CD4-positive, alpha-beta T cell (primary cell): ENCODE data around the gene LMO2. TPM values are rescaled to one million over a fixed set of nuclear protein-coding genes. Genes with fewer than 3 reads are reported as not detected.

ENCODE experiments used
- ATAC-seq: fragments of 200-7000 bp; cut with Tn5 transposase; one replicate; pipeline ENCODE4 v1.10.0; 2022; ENCODE audit warnings: mild to moderate bottlenecking; ENCODE audit not compliant: poor library complexity
- CTCF ChIA-PET: fragments of 350-600 bp; sonication (Branson Sonifier 250); formaldehyde crosslinking; loops from one replicate; lab custom pipeline; 2021; ENCODE audit warnings: antibody characterized with exemption, inconsistent platforms; lab: Charles Lee
- POLR2A ChIA-PET: fragments of 350-600 bp; sonication (Branson Sonifier 250); formaldehyde crosslinking; loops from one replicate; lab custom pipeline; 2021; ENCODE audit warnings: antibody characterized with exemption, inconsistent platforms; lab: Charles Lee
- DNase-seq, 14 experiments: peaks; one replicate each; pipeline ENCODE4 v3.0.0-alpha.2; 2013 to 2020; ENCODE audit warnings: mixed read lengths in 2 of 14
- H3K27ac ChIP-seq, 2 donors: one replicate each; pipeline versions ENCODE4 v1.5.1 to v1.7.0; 2013; ENCODE audit warnings: low read length in 2 of 2, low read depth in 1 of 2, mild to moderate bottlenecking in 1 of 2
- H3K27me3 ChIP-seq, 2 experiments: 1 replicate in 1 of 2; 2 replicates in 1 of 2; pipeline versions ENCODE4 v1.6.1 to v1.7.0; 2013; ENCODE audit warnings: low read length in 2 of 2, control low read depth in 1 of 2, mild to moderate bottlenecking in 1 of 2, moderate library complexity in 1 of 2; ENCODE audit not compliant: insufficient read depth in 2 of 2, control insufficient read depth in 1 of 2
- H3K36me3 ChIP-seq: one replicate; pipeline ENCODE4 v1.6.1; 2013; ENCODE audit warnings: low read length, control low read depth; ENCODE audit not compliant: insufficient read depth
- H3K4me1 ChIP-seq: one replicate; pipeline ENCODE4 v1.6.1; 2013; ENCODE audit warnings: low read length, control low read depth; ENCODE audit not compliant: insufficient read depth
- H3K4me3 ChIP-seq: one replicate; pipeline ENCODE4 v1.5.1; 2013; ENCODE audit warnings: mild to moderate bottlenecking, low read length, moderate library complexity
- H3K9me3 ChIP-seq, 2 experiments: 1 replicate in 1 of 2; 2 replicates in 1 of 2; pipeline versions ENCODE4 v1.6.1 to v1.7.0; 2013; ENCODE audit warnings: low read length in 2 of 2, mild to moderate bottlenecking in 2 of 2, control low read depth in 1 of 2, moderate library complexity in 1 of 2; ENCODE audit not compliant: control insufficient read depth in 1 of 2, insufficient read depth in 1 of 2
- H3K27ac Mint-ChIP-seq: one replicate; pipeline ENCODE4 v1.8.0; 2020; ENCODE audit warnings: mixed read lengths
- H3K27me3 Mint-ChIP-seq: one replicate; pipeline ENCODE4 v1.8.0; 2021; ENCODE audit warnings: mixed read lengths
- H3K36me3 Mint-ChIP-seq: one replicate; pipeline ENCODE4 v1.8.0; 2021; ENCODE audit warnings: low read depth, mixed read lengths
- H3K4me1 Mint-ChIP-seq: one replicate; pipeline ENCODE4 v1.8.0; 2021; ENCODE audit warnings: low read depth, mixed read lengths
- H3K4me3 Mint-ChIP-seq: one replicate; pipeline ENCODE4 v1.8.0; 2020; ENCODE audit warnings: mild to moderate bottlenecking, mixed read lengths
- H3K9me3 Mint-ChIP-seq: one replicate; pipeline ENCODE4 v1.8.0; 2020; ENCODE audit warnings: mixed read lengths
- intact Hi-C, 2 experiments: fragments of 100-400 bp; cut with DNase I in 1 of 2; cut with micrococcal nuclease in 1 of 2; formaldehyde crosslinking; loops; one replicate each; pipeline versions ENCODE4 v1.15.1 to v1.9.0; 2023 to 2025; cut with DNase I, micrococcal nuclease
- total RNA-seq, 174 experiments: library from RNA in 2 of 174; stranded (reverse) in 2 of 174; gene quantifications; one replicate each; pipeline ENCODE4 v1.2.3 and lab custom pipeline; 2021 to 2026
- TF ChIP-seq, protein P1 (sequence below): fragments of 200-600 bp; IDR thresholded peaks from one replicate; pipeline ENCODE4 v1.8.0; 2022; ENCODE audit warnings: antibody characterized with exemption, mild to moderate bottlenecking

LMO2 gene
- total RNA-seq, 2 experiments from 2014 or later: 0.61 to 0.80 TPM

DNA sequence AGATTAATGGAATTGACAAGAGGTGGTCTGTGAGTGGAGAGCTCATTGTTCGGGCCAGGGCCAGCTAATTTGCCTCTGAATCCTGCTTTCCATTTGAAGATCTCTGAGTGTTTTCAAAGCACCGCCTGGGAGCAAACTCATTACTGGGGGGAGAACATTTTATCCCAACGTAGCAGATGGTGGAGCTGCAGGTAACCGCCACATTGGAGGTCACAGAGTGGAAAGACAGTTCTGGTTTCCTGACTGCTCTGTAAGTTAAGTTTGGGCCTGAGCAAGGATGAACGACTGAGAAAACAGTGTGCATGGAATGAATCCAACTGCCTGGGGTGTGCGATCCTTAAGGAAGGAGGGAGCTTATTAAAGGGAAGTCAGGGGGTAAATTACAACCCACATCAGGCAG, 30.5 kb downstream of the LMO2 start:
- intact Hi-C loops: loop anchor here in 1 of 2 experiments (2.0 kb wide), 1 partner anchor 109 kb away; no protein-coding TSS in a partner anchor
- DNase-seq: no peak

DNA sequence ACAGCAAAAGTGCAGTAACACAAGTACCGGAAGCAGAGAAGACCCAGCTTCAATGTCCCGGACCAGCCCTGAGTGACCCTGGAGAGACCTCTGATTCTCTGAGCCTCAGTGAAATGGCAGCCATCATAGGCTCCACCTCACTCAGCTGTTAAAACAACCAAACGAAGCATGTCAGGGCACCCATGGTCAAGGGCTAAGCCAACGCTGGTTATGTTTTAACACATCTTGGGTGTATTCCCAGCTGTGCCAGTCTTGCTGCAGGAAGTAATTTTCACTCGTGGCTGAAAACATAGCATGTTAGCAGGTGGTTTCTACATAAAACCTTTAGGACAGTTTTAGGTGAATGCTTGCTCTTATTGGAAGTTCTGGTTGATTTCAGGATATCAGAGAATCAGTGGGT, 30.9 kb downstream of the LMO2 start:
- intact Hi-C loops: loop anchor here in 1 of 2 experiments (2.0 kb wide), 1 partner anchor 110 kb away; no protein-coding TSS in a partner anchor
- no peak overlapping the region for H3K27ac ChIP-seq
- no peak overlapping the region for H3K27ac Mint-ChIP-seq

More for the DNA sequence above, 30.5 kb downstream of the LMO2 start:
- Mint-ChIP-seq H3K4me3 (no peak overlapping the region), H3K9me3 (no peaks in the 10 kb centered on the region), H3K4me1 (no peaks in the 10 kb centered on the region), H3K36me3 (no peaks in the 10 kb centered on the region), H3K27me3 (peaks cover 72% of the 10 kb centered on the region), H3K27ac (no peak overlapping the region)
- H3K9me3 ChIP-seq: no peaks in the 10 kb centered on the region
- peaks cover 24 to 34% of the 10 kb centered on the region in 2 experiments for H3K27me3 ChIP-seq
- ChIA-PET CTCF (no interaction called here), POLR2A (no interaction called here)
- H3K36me3 ChIP-seq: no peaks in the 10 kb centered on the region
- no peak for ATAC-seq
- TF ChIP-seq, protein P1, sequence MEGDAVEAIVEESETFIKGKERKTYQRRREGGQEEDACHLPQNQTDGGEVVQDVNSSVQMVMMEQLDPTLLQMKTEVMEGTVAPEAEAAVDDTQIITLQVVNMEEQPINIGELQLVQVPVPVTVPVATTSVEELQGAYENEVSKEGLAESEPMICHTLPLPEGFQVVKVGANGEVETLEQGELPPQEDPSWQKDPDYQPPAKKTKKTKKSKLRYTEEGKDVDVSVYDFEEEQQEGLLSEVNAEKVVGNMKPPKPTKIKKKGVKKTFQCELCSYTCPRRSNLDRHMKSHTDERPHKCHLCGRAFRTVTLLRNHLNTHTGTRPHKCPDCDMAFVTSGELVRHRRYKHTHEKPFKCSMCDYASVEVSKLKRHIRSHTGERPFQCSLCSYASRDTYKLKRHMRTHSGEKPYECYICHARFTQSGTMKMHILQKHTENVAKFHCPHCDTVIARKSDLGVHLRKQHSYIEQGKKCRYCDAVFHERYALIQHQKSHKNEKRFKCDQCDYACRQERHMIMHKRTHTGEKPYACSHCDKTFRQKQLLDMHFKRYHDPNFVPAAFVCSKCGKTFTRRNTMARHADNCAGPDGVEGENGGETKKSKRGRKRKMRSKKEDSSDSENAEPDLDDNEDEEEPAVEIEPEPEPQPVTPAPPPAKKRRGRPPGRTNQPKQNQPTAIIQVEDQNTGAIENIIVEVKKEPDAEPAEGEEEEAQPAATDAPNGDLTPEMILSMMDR: no peak
- H3K4me1 ChIP-seq: no peaks in the 10 kb centered on the region
- no peak overlapping the region for H3K4me3 ChIP-seq
- no peak overlapping the region for H3K27ac ChIP-seq

DNA sequence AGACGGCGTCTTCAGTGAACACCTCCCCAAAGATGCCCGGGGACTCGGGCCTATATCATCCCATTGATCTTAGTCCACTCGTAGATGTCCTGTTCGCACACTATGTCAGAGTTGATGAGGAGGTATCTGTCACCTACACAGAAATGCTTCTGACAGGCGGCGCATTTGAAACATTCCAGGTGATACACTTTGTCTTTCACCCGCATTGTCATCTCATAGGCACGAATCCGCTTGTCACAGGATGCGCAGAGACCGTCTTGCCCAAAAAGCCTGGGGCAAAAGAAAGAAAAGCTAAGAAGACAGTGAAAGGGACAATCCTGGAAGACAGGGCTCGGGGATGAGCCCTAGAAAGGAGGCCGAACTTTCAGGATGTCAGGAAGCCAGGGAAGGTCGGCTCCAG, 32.6 kb downstream of the LMO2 start:
- ChIA-PET CTCF (no interaction called here), POLR2A (no interaction called here)
- peaks cover 70% of the 10 kb centered on the region for H3K27me3 Mint-ChIP-seq
- no peak overlapping the region for H3K4me3 ChIP-seq
- TF ChIP-seq, protein P1: no peak
- H3K9me3 Mint-ChIP-seq: no peaks in the 10 kb centered on the region
- intact Hi-C loops: loop anchor here in 1 of 2 experiments (5.0 kb wide), 2 partner anchors 313 to 633 kb away; no protein-coding TSS in a partner anchor
- no peak overlapping the region for H3K27ac Mint-ChIP-seq
- no peaks in the 10 kb centered on the region for H3K9me3 ChIP-seq
- no peak for ATAC-seq
- no peaks in the 10 kb centered on the region for H3K36me3 ChIP-seq
- no peaks in the 10 kb centered on the region for H3K4me1 Mint-ChIP-seq
- no peak for DNase-seq
- H3K4me3 Mint-ChIP-seq: no peak overlapping the region
- H3K4me1 ChIP-seq: no peaks in the 10 kb centered on the region
- H3K27ac ChIP-seq: no peak overlapping the region
- H3K36me3 Mint-ChIP-seq: no peaks in the 10 kb centered on the region
- H3K27me3 ChIP-seq: peaks cover 21 to 34% of the 10 kb centered on the region in 2 experiments

More for the DNA sequence above, 30.9 kb downstream of the LMO2 start:
- H3K27me3 ChIP-seq: peaks cover 26 to 30% of the 10 kb centered on the region in 2 experiments
- H3K4me1 Mint-ChIP-seq: no peaks in the 10 kb centered on the region
- ATAC-seq: no peak
- H3K4me3 ChIP-seq: no peak overlapping the region
- H3K36me3 Mint-ChIP-seq: no peaks in the 10 kb centered on the region
- H3K4me1 ChIP-seq: no peaks in the 10 kb centered on the region
- no peaks in the 10 kb centered on the region for H3K9me3 Mint-ChIP-seq
- peaks cover 73% of the 10 kb centered on the region for H3K27me3 Mint-ChIP-seq
- POLR2A ChIA-PET: no interaction called here
- H3K36me3 ChIP-seq: no peaks in the 10 kb centered on the region
- no peaks in the 10 kb centered on the region for H3K9me3 ChIP-seq
- CTCF ChIA-PET: no interaction called here
- no peak for DNase-seq
- H3K4me3 Mint-ChIP-seq: no peak overlapping the region
- TF ChIP-seq, protein P1: no peak
